Heart left ventricle (tissue), 16 donors: ENCODE measurements around the gene TRIM28. TPM values are rescaled to one million over a fixed set of nuclear protein-coding genes. Genes with fewer than 3 reads are reported as not detected.
A peak's percentile ranks its signal among the peaks of the same experiment; 100 is the strongest.

Source experiments
- ATAC-seq, 4 donors: fragments of 200-7000 bp; cut with Tn5 transposase; one replicate each; pipeline ENCODE4 v1.9.1; 2020 to 2022; ENCODE audit warnings: moderate library complexity in 4 of 4, mild to moderate bottlenecking in 3 of 4, moderate number of reproducible peaks in 1 of 4
- DNase-seq, 5 donors: peaks; one replicate each; pipeline ENCODE4 v3.0.0-alpha.2; 2020
- H3K27ac ChIP-seq, 12 donors: fragments of 200-600 bp; sonication (generic) in 4 of 12; one replicate each; pipeline versions ENCODE4 v1.5.0 to v1.8.0; 2016 to 2022; ENCODE audit warnings: mild to moderate bottlenecking in 2 of 12
- H3K27me3 ChIP-seq, 9 donors: fragments of 200-600 bp; sonication (generic) in 2 of 9; one replicate each; pipeline versions ENCODE4 v1.5.1 to v1.8.0; 2016 to 2022; ENCODE audit warnings: mild to moderate bottlenecking in 3 of 9
- H3K36me3 ChIP-seq, 9 donors: fragments of 200-600 bp; sonication (generic) in 2 of 9; one replicate each; pipeline versions ENCODE4 v1.5.0 to v1.8.0; 2018 to 2022; ENCODE audit warnings: mild to moderate bottlenecking in 2 of 9
- H3K4me1 ChIP-seq, 12 donors: fragments of 200-600 bp; sonication (generic) in 4 of 12; one replicate each; pipeline versions ENCODE4 v1.5.0 to v1.8.0; 2016 to 2022; ENCODE audit warnings: mild to moderate bottlenecking in 3 of 12
- H3K4me3 ChIP-seq, 12 donors: fragments of 200-600 bp; sonication (generic) in 4 of 12; one replicate each; pipeline versions ENCODE4 v1.5.0 to v1.8.0; 2017 to 2022; ENCODE audit warnings: mild to moderate bottlenecking in 9 of 12, moderate library complexity in 4 of 12
- H3K9me3 ChIP-seq, 12 donors: fragments of 200-600 bp; sonication (generic) in 4 of 12; one replicate each; pipeline versions ENCODE4 v1.5.0 to v1.8.0; 2016 to 2022; ENCODE audit warnings: mild to moderate bottlenecking in 1 of 12
- CTCF ChIP-seq, 12 donors: fragments of 200-600 bp; sonication (generic) in 4 of 12; IDR thresholded peaks; one replicate each; pipeline versions ENCODE4 v1.5.0 to v1.8.0; 2018 to 2022; ENCODE audit warnings: antibody characterized with exemption in 12 of 12, mild to moderate bottlenecking in 5 of 12
- POLR2A ChIP-seq, 2 donors: fragments of 450-650 bp; IDR thresholded peaks; one replicate each; pipeline ENCODE4 v1.6.1; 2017; ENCODE audit warnings: antibody characterized with exemption in 2 of 2, mild to moderate bottlenecking in 2 of 2, moderate library complexity in 2 of 2
- WGBS, 4 donors: extraction: QIAGEN DNeasy Blood & Tissue Kit in 2 of 4; methylation state at CpG; one replicate each; pipeline versions ENCODE4 v1.1.5 to v1.1.7; 2013 to 2018; 5-methylcytosine and 5-hydroxymethylcytosine counted together
- intact Hi-C, 10 donors: fragments of 100-400 bp; cut with DNase I; formaldehyde crosslinking; loops; one replicate each; pipeline versions ENCODE4 v1.11.1 to v1.14.2; 2022
- polyA plus RNA-seq, 2 donors: library from polyadenylated mRNA; stranded (reverse); fragments of 200-250 nt; gene quantifications; one replicate each; pipeline ENCODE4 v1.2.3, GENCODE V29; 2013
- total RNA-seq, 9 donors: library from RNA; depleted of rRNA in 2 of 9; stranded (reverse); fragments of >200 nt in 2 of 9; fragmentation: NEBNext Ultra II Directional in 3 of 9; extraction: Animal tissue kit (Norgen Biotek cat#: 25700) in 3 of 9; gene quantifications; one replicate each; pipeline versions ENCODE4 v1.1.0 to v1.2.4, GENCODE V29; 2016 to 2023
- donor health status: ischemic (EF 13 %, LVEDD 7.1; RV severe dilation, severe dysfunction).
- donor health status: healthy with polysubstance abuse.
- donor health status: DM: no; HTN: yes; CAD: no.
- donor health status: DM: no; HTN: no; CAD: no.
- donor health status: ischemic (EF 25% LVEDD 6.9; RV normal size, moderate dysfunction).
- donor health status: ischemic (EF 25% LVEDD 5.7; RV mildly dilated, moderate dysfunction).
- donor health status: healthy.
- donor health status: DM: yes; HTN: yes; CAD: no.
- donor health status: ischemic (EF 35%, LVEDD 5.7; RV mildly dilated, moderate dysfunction).
- donor health status: nonischemic (EF 11% LVEDD 7.7; RV severe dilation, severe dysfunction).
- donor health status: DM: yes; HTN: yes; CAD: no.
- donor health status: PGD.
- donor health status: ischemic (EF 29% LVEDD 5.4; RV normal size, mild dysfunction).
- donor health status: nonischemic (EF 23%, LVEDD 6.1; RV moderate dilation, normal function).

TRIM28 gene
- total and polyA plus RNA-seq, 11 donors = 88.0 to 265 (median 160) TPM

DNA sequence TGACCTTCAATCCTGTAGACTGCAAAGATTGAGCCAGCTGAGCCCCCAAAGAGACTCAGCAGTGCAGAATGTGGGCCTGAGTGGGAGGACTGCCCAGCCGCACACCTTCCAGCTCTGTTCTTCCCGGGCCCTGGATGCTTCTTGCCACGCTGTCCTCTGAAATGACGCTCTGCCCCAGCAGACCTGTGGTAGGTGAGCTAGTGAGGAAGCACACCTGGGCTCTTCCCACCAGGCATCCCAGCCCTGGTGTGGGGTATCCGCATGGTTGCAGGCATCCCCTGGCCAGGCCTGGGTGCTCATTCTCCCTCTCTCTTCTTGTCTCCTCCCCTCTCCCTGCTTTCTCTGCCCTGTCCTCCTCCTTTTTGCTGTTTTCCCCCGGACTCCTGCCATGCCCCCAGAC is 39.1 kb downstream of the TRIM28 start:
- intact Hi-C loops = no loop called here
- DNase-seq (peak in 1 of 5 donors; percentile 12), ATAC-seq (no peak)
- no peaks in the 10 kb centered on the region for H3K9me3 ChIP-seq
- H3K27ac ChIP-seq = no peak overlapping the region
- WGBS, 4 donors = 92 to 96% (median 94%) methylated on average over 6 of the region's 6 CpGs
- H3K4me1 ChIP-seq = peaks cover 0 to 10% (median 3%) of the 10 kb centered on the region in 12 donors
- peaks cover 0 to 31% (median 22%) of the 10 kb centered on the region in 9 donors for H3K36me3 ChIP-seq
- H3K4me3 ChIP-seq = no peak overlapping the region
- TF ChIP-seq CTCF (IDR thresholded peaks at IDR 0.05) = no peak
- TF ChIP-seq POLR2A (IDR thresholded peaks at IDR 0.05) = no peak
- H3K27me3 ChIP-seq = no peaks in the 10 kb centered on the region

- no peaks in the 10 kb centered on the region for H3K27me3 ChIP-seq
- H3K9me3 ChIP-seq = no peaks in the 10 kb centered on the region
- DNase-seq (no peak), ATAC-seq (no peak)
- TF ChIP-seq POLR2A (IDR thresholded peaks at IDR 0.05) (no peak), CTCF (IDR thresholded peaks at IDR 0.05) (no peak)
- peaks cover 0 to 10% (median 3%) of the 10 kb centered on the region in 12 donors for H3K4me1 ChIP-seq
- WGBS, 4 donors = 86 to 92% (median 88%) methylated on average over 8 to 9 of the region's 9 CpGs
- H3K4me3 ChIP-seq = no peak overlapping the region
- peaks cover 0 to 31% (median 22%) of the 10 kb centered on the region in 9 donors for H3K36me3 ChIP-seq
- H3K27ac ChIP-seq = no peak overlapping the region
- intact Hi-C loops = no loop called here
Observed at GRCh38 chr19:58584498-58585441, 40.9 kb downstream of the TRIM28 start.

DNA sequence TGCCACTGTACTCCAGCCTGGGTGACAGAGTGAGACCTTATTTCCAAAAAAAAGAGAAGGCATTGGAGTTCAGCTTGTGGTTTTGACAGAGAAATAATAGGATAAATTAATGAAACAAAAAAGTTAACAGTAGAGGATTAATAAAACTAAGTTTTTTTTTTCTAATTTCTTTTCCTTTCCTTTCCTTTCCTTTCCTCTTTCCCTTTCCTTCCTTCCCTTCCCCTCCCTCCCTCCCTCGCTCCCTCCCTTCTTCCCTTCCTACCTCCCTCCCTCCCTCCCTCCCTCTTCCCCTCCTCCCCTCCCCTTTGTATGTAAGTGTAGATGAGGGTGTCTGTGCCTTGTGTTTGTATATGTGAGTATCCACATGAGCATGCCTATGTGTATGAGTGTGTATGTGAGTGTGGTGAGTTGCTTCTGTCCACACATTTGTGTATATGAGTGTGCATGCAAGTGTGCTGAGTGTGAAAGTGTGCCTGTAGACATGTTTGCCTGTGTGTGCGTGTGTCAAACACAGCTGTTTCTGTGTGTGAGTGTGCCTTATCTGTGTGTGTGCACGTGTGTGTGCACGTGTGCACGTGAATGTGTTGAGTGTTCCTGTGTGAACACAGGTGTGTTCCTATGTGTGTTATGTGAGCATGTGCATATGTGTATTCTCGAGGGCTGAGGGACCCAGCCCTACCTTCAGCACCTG is 41.7 kb downstream of the TRIM28 start:
- WGBS, 4 donors = 77 to 89% (median 81%) methylated on average over 6 of the region's 6 CpGs
- no peak overlapping the region for H3K27ac ChIP-seq
- H3K36me3 ChIP-seq = peaks cover 0 to 31% (median 22%) of the 10 kb centered on the region in 9 donors
- no peak for ATAC-seq
- H3K4me3 ChIP-seq = no peak overlapping the region
- H3K27me3 ChIP-seq = no peaks in the 10 kb centered on the region
- TF ChIP-seq POLR2A (IDR thresholded peaks at IDR 0.05) (no peak), CTCF (IDR thresholded peaks at IDR 0.05) (no peak)
- no peak for DNase-seq
- H3K4me1 ChIP-seq = peaks cover 0 to 10% (median 3%) of the 10 kb centered on the region in 12 donors
- intact Hi-C loops = no loop called here
- no peaks in the 10 kb centered on the region for H3K9me3 ChIP-seq
